IPS-NIHi7 (cell line): ENCODE results near the gene STK17A.
"Not testable (repeated sequence)": the region's sequence is repeated elsewhere in the genome, so short reads cannot be mapped to it uniquely, and the experiment has no call there.

Experiments
- DNase-seq: peaks from one replicate; pipeline ENCODE4 v3.0.0; 2012; ENCODE audit warnings: mixed read lengths; ENCODE audit errors: extremely low spot score

Gene STK17A

GRCh38 chr7:43596426-43596825 lies 13.5 kb downstream of the STK17A start:
- DNase-seq, result not testable (repeated sequence)

GRCh38 chr7:43600056-43600455 lies 17.1 kb downstream of the STK17A start:
- no peak for DNase-seq

GRCh38 chr7:43602256-43602655 lies 19.3 kb downstream of the STK17A start:
- no peak for DNase-seq

- no peak for DNase-seq
These were observed 21.3 kb downstream of the STK17A start for GRCh38 chr7:43604251-43604650.

GRCh38 chr7:43609097-43609496 lies 26.2 kb downstream of the STK17A start:
- DNase-seq, result no peak

- no peak for DNase-seq
These were observed 29.2 kb downstream of the STK17A start for GRCh38 chr7:43612128-43612527.

- no peak for DNase-seq
These were observed 30.0 kb downstream of the STK17A start for GRCh38 chr7:43612599-43613589.

GRCh38 chr7:43615558-43616145 lies 32.7 kb downstream of the STK17A start:
- no peak for DNase-seq

GRCh38 chr7:43616977-43617376 lies 34.1 kb downstream of the STK17A start:
- no peak for DNase-seq

GRCh38 chr7:43618073-43618472 lies 35.2 kb downstream of the STK17A start:
- no peak for DNase-seq

GRCh38 chr7:43619213-43620012 lies 36.5 kb downstream of the STK17A start:
- DNase-seq, result no peak

- no peak for DNase-seq
These were observed 39.0 kb downstream of the STK17A start for GRCh38 chr7:43621729-43622448.

GRCh38 chr7:43624156-43624555 lies 41.2 kb downstream of the STK17A start:
- no peak for DNase-seq

GRCh38 chr7:43625453-43625852 lies 42.5 kb downstream of the STK17A start:
- DNase-seq, result no peak

- DNase-seq, result no peak
These were observed 43.1 kb downstream of the STK17A start for GRCh38 chr7:43625980-43626379.

GRCh38 chr7:43626695-43627094 lies 43.8 kb downstream of the STK17A start:
- DNase-seq, result no peak

GRCh38 chr7:43627798-43628197 lies 44.9 kb downstream of the STK17A start:
- DNase-seq, result not testable (repeated sequence)

- DNase-seq, result no peak
These were observed 45.5 kb downstream of the STK17A start for GRCh38 chr7:43628431-43628830.

- no peak for DNase-seq
These were observed 46.9 kb downstream of the STK17A start for GRCh38 chr7:43629857-43630256.

- no peak for DNase-seq
These were observed 47.6 kb downstream of the STK17A start for GRCh38 chr7:43630482-43630881.

GRCh38 chr7:43631559-43631958 lies 48.7 kb downstream of the STK17A start:
- DNase-seq, result no peak

- no peak for DNase-seq
These were observed 49.8 kb downstream of the STK17A start for GRCh38 chr7:43632746-43633145.
